ENCODE measurements around the gene PPP1R2.

GRCh38 chr3:195532345-195532744 is 10.8 kb downstream of the PPP1R2 start:
- TF ChIP-seq CTCF (tag by site-specific recombination; IDR thresholded peaks at IDR 0.05): no peak
- no peak for TF ChIP-seq ZNF266 (tag by site-specific recombination; IDR thresholded peaks at IDR 0.05; ENCODE audit: low read depth)
- no peak for TF ChIP-seq ZNF24 (tag by site-specific recombination; IDR thresholded peaks at IDR 0.05)
- TF ChIP-seq REST (tag by site-specific recombination; IDR thresholded peaks at IDR 0.05): no peak
- no peak for TF ChIP-seq PBX3 (CRISPR knock-in tag; IDR thresholded peaks at IDR 0.05)
- TF ChIP-seq ZNF561 (tag by site-specific recombination; IDR thresholded peaks at IDR 0.05; ENCODE audit: borderline replicate concordance): no peak
- TF ChIP-seq BCL11B (tag by site-specific recombination; IDR thresholded peaks at IDR 0.05; ENCODE audit: low read depth): no peak
- TF ChIP-seq ZNF426 (tag by site-specific recombination; IDR thresholded peaks at IDR 0.05): no peak
- TF ChIP-seq ZNF398 (tag by site-specific recombination; IDR thresholded peaks at IDR 0.05): no peak
- no peak for TF ChIP-seq ZSCAN23 (tag by site-specific recombination; IDR thresholded peaks at IDR 0.05)
- no peak for TF ChIP-seq ZNF362 (tag by site-specific recombination; IDR thresholded peaks at IDR 0.05)
- no peak for TF ChIP-seq ZNF704 (tag by site-specific recombination; IDR thresholded peaks at IDR 0.05)
- no peak for TF ChIP-seq SP2 (tag by site-specific recombination; IDR thresholded peaks at IDR 0.05)
- TF ChIP-seq ZNF148 (tag by site-specific recombination; IDR thresholded peaks at IDR 0.05; ENCODE audit: borderline replicate concordance): no peak
